H1 (cell line): Measurements from ENCODE around the gene AMOTL2. TPM values are rescaled to one million over a fixed set of nuclear protein-coding genes. Genes with fewer than 3 reads are reported as not detected.

Experiments used
- CEBPB ChIP-seq: IDR thresholded peaks from 2 replicates; pipeline ENCODE4 v1.6.1; 2012; ENCODE audit warnings: low read depth, low read length
- CHD1 ChIP-seq: IDR thresholded peaks from 2 replicates; pipeline ENCODE4 v1.6.1; 2012; ENCODE audit warnings: low read depth, low read length, improper control_type of control experiment
- CREB1 ChIP-seq: IDR thresholded peaks from 2 replicates; pipeline ENCODE4 v1.6.1; 2012; ENCODE audit warnings: inconsistent platforms
- EP300 ChIP-seq, 2 experiments: IDR thresholded peaks; 1 replicate in 1 of 2; 2 replicates in 1 of 2; pipeline ENCODE4 v1.6.1; 2011 to 2012; ENCODE audit warnings: low read depth in 2 of 2, low read length in 2 of 2, mild to moderate bottlenecking in 2 of 2, borderline replicate concordance in 1 of 2, inconsistent platforms in 1 of 2, moderate library complexity in 1 of 2
- FOSL1 ChIP-seq: IDR thresholded peaks from 2 replicates; pipeline ENCODE4 v1.6.1; 2011; ENCODE audit warnings: mild to moderate bottlenecking, low read depth, low read length, moderate library complexity; ENCODE audit not compliant: insufficient read depth
- HDAC2 ChIP-seq, 2 experiments: fragments of 300-600 bp in 1 of 2; sonication (generic) in 1 of 2; IDR thresholded peaks; 2 replicates each; pipeline ENCODE4 v1.6.1; 2011 to 2012; ENCODE audit warnings: low read depth in 2 of 2, low read length in 2 of 2, mild to moderate bottlenecking in 2 of 2, moderate library complexity in 2 of 2, borderline replicate concordance in 1 of 2, inconsistent platforms in 1 of 2
- JUN ChIP-seq: IDR thresholded peaks from 2 replicates; pipeline ENCODE4 v1.6.1; 2011; ENCODE audit warnings: low read depth, mild to moderate bottlenecking, improper control_type of control experiment, low read length
- KDM4A ChIP-seq: IDR thresholded peaks from one replicate; pipeline ENCODE4 v1.7.1; 2012; ENCODE audit warnings: low read depth, mild to moderate bottlenecking, moderate library complexity, low read length, inconsistent platforms; ENCODE audit not compliant: severe bottlenecking
- SIN3A ChIP-seq, 2 experiments: IDR thresholded peaks in 1 of 2; conservative IDR thresholded peaks in 1 of 2; 2 replicates each; pipeline ENCODE4 v1.6.1; 2011 to 2012; ENCODE audit warnings: low read length in 2 of 2, improper control_type of control experiment in 1 of 2, low read depth in 1 of 2, mild to moderate bottlenecking in 1 of 2
- SP2 ChIP-seq: IDR thresholded peaks from 2 replicates; pipeline ENCODE4 v1.6.1; 2012; ENCODE audit warnings: mild to moderate bottlenecking, low read length, inconsistent platforms
- SUZ12 ChIP-seq: fragments of 200-600 bp; sonication (generic); IDR thresholded peaks from 2 replicates; pipeline ENCODE4 v1.6.1; 2012; ENCODE audit warnings: mild to moderate bottlenecking, inconsistent platforms, low read length, moderate library complexity, mixed read lengths
- TAF1 ChIP-seq: IDR thresholded peaks from 2 replicates; pipeline ENCODE4 v1.6.1; 2011; ENCODE audit warnings: mild to moderate bottlenecking, low read depth, low read length
- polyA plus RNA-seq, 7 experiments: library from polyadenylated mRNA; depleted of rRNA in 3 of 7; stranded (reverse) in 5 of 7; unstranded in 2 of 7; fragments of >200 nt in 5 of 7; fragments of 200-250 nt in 2 of 7; gene quantifications; 1 replicate in 5 of 7; 2 replicates in 1 of 7; 4 replicates in 1 of 7; pipeline versions ENCODE4 v1.2.1 to v1.2.3, GENCODE V29; 2011 to 2013; ENCODE audit warnings: missing spikeins in 2 of 7, mixed read lengths in 2 of 7
- total RNA-seq: library from RNA; stranded (reverse); fragmentation: NEBNext Ultra II Directional; extraction: Animal tissue kit (Norgen Biotek cat#: 25700); gene quantifications from 2 replicates; pipeline ENCODE4 v1.2.1, GENCODE V29; 2021

The AMOTL2 gene
- total and polyA plus RNA-seq, 2 of the 8 experiments (the other 6 are each of a cell fraction or from before 2014, with no cell fraction given) = 19.0 to 63.7 TPM

- TF ChIP-seq HDAC2 (IDR thresholded peaks at IDR 0.05; ENCODE audit: borderline replicate concordance in 1 of 2, low read depth in 2 of 2, low read length in 2 of 2) = peak; percentile 28 to 66; a peak in 1 of 4 replicates
- peak; percentile 82 for TF ChIP-seq CREB1
- TF ChIP-seq KDM4A = no peak
- TF ChIP-seq FOSL1 = no peak
- TF ChIP-seq SP2 = no peak
- no peak; the same call in 1 of the 2 replicates for TF ChIP-seq CHD1
- TF ChIP-seq JUN = peak; percentile 74; the same call in 1 of the 2 replicates
- peak in 1 of 2 experiments; percentile 77; a peak in 1 of 3 replicates for TF ChIP-seq EP300 (IDR thresholded peaks at IDR 0.05; ENCODE audit: borderline replicate concordance in 1 of 2, low read depth in 2 of 2, low read length in 2 of 2)
- peak; percentile 87 for TF ChIP-seq TAF1
- no peak for TF ChIP-seq CEBPB
- peak; percentile 66 to 92; a peak in 3 of 4 replicates for TF ChIP-seq SIN3A (conservative IDR thresholded peaks at IDR 0.05 in 1 of 2, IDR thresholded peaks at IDR 0.05 in 1 of 2; ENCODE audit: low read depth in 1 of 2, low read length in 2 of 2)
- no peak for TF ChIP-seq SUZ12
Measured at GRCh38 chr3:134373271-134374104, 759 bp downstream of the AMOTL2 start (continued).
